MM.1S (cell line): ENCODE data around the gene CASTOR1.

Experiments used
- DNase-seq: peaks from one replicate; pipeline ENCODE4 v3.0.0-alpha.2; 2015
- H2AFZ ChIP-seq: fragments of 300-600 bp; sonication (generic); 2 replicates; pipeline ENCODE4 v1.6.0; 2016; ENCODE audit warnings: antibody characterized with exemption, low read length
- H3F3A ChIP-seq: fragments of 300-600 bp; sonication (generic); 2 replicates; pipeline ENCODE4 v1.6.1; 2016; ENCODE audit warnings: mild to moderate bottlenecking, antibody characterized with exemption, low read length, moderate library complexity, mixed read lengths; ENCODE audit not compliant: insufficient read depth
- H3K27ac ChIP-seq: fragments of 300-600 bp; sonication (generic); 2 replicates; pipeline ENCODE4 v1.5.1; 2016; ENCODE audit warnings: mild to moderate bottlenecking, low read length
- H3K27me3 ChIP-seq: fragments of 300-600 bp; sonication (generic); replicated peaks from 2 replicates; pipeline ENCODE4 v1.6.0; 2016; ENCODE audit warnings: low read length; ENCODE audit not compliant: insufficient read depth
- H3K36me3 ChIP-seq: fragments of 300-600 bp; sonication (generic); replicated peaks from 2 replicates; pipeline ENCODE4 v1.6.1; 2016; ENCODE audit warnings: mild to moderate bottlenecking, low read length, mixed read lengths; ENCODE audit not compliant: insufficient read depth
- H3K4me1 ChIP-seq: fragments of 300-600 bp; sonication (generic); 2 replicates; pipeline ENCODE4 v1.6.1; 2016; ENCODE audit warnings: low read length, mixed read lengths
- H3K4me2 ChIP-seq: fragments of 300-600 bp; sonication (generic); 2 replicates; pipeline ENCODE4 v1.6.0; 2016; ENCODE audit warnings: low read depth, low read length
- H3K4me3 ChIP-seq: fragments of 300-600 bp; sonication (generic); 2 replicates; pipeline ENCODE4 v1.5.1; 2016; ENCODE audit warnings: low read length, mixed read lengths
- H3K79me2 ChIP-seq: fragments of 300-600 bp; sonication (generic); 2 replicates; pipeline ENCODE4 v1.6.1; 2016; ENCODE audit warnings: mixed run types, low read length, mixed read lengths
- H3K9ac ChIP-seq: fragments of 300-600 bp; sonication (generic); 2 replicates; pipeline ENCODE4 v1.6.1; 2016; ENCODE audit warnings: low read length, mixed read lengths
- H3K9me2 ChIP-seq: fragments of 300-600 bp; sonication (generic); replicated peaks from 2 replicates; pipeline ENCODE4 v1.6.1; 2016; ENCODE audit warnings: mild to moderate bottlenecking, low read length, mixed read lengths; ENCODE audit not compliant: insufficient read depth
- H3K9me3 ChIP-seq: fragments of 300-600 bp; sonication (generic); replicated peaks from 2 replicates; pipeline ENCODE4 v1.6.1; 2016; ENCODE audit warnings: mild to moderate bottlenecking, low read length, mixed read lengths; ENCODE audit not compliant: insufficient read depth
- H4K20me1 ChIP-seq: fragments of 300-600 bp; sonication (generic); 2 replicates; pipeline ENCODE4 v1.6.1; 2016; ENCODE audit warnings: mild to moderate bottlenecking, low read length, moderate library complexity, mixed read lengths; ENCODE audit not compliant: insufficient read depth
- EZH2 ChIP-seq: fragments of 300-600 bp; sonication (generic); optimal IDR thresholded peaks from 2 replicates; pipeline ENCODE3; 2017; ENCODE audit warnings: low read depth, mild to moderate bottlenecking, antibody characterized with exemption, low read length, mixed read lengths
- EZH2phosphoT487 ChIP-seq: fragments of 300-600 bp; sonication (generic); IDR thresholded peaks from 2 replicates; pipeline ENCODE4 v1.6.1; 2018; ENCODE audit warnings: antibody characterized with exemption, low read length
- TF ChIP-seq, protein P1 (sequence below): fragments of 300-600 bp; sonication (generic); IDR thresholded peaks from 2 replicates; pipeline ENCODE4 v1.5.1; 2016; ENCODE audit warnings: antibody characterized with exemption, low read length, mixed read lengths

CASTOR1 gene

DNA sequence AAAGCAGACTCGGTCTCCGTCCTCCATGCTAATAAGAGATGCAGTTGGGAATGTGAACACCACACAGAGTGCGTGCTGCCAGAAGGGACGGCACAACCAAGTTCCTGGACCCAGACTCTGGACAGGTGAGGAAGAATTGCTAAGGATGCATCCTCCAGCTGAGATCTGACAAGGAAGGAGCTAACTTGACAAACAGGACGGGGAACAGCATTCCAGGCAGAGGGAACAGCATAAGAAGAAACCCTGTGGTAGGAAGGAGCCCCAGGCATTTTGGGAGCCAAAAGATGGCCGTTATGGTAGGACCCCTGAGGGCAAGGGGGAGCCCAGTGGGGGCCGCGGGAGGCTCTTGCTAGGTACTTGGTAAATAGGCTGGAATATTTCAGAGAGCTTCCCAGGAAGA is 28.6 kb downstream of the CASTOR1 start:
- no peak overlapping the region for H2AFZ ChIP-seq

DNA sequence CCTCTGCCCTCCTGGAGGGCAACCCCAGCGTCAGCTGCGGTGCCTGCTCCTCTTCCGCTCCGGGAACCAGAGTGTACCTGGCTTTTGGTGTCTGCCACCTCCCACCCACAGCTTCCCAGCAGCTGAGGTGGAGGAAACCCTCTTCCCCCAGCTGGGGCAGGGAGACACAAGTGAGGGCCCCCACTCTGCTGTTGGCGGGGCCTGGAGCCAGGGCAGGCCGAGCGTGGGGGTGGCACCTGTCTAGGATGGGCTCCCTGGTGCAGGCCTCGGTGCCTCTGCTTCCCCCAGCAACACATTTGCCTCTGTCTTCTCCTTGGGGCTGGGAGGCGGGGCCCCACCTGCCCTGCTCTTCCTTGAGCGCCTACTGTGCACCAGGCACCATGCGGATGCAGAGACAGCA is 29.0 kb downstream of the CASTOR1 start:
- peaks cover 5% of the 10 kb centered on the region for H3K4me1 ChIP-seq

More for the DNA sequence above, 28.6 kb downstream of the CASTOR1 start:
- H3K4me3 ChIP-seq: no peak overlapping the region
- H3K27me3 ChIP-seq: peaks cover 75% of the 10 kb centered on the region
- H3K9me2 ChIP-seq: no peaks in the 10 kb centered on the region
- TF ChIP-seq EZH2phosphoT487 (no peak), EZH2 (no peak)
- TF ChIP-seq, protein P1, sequence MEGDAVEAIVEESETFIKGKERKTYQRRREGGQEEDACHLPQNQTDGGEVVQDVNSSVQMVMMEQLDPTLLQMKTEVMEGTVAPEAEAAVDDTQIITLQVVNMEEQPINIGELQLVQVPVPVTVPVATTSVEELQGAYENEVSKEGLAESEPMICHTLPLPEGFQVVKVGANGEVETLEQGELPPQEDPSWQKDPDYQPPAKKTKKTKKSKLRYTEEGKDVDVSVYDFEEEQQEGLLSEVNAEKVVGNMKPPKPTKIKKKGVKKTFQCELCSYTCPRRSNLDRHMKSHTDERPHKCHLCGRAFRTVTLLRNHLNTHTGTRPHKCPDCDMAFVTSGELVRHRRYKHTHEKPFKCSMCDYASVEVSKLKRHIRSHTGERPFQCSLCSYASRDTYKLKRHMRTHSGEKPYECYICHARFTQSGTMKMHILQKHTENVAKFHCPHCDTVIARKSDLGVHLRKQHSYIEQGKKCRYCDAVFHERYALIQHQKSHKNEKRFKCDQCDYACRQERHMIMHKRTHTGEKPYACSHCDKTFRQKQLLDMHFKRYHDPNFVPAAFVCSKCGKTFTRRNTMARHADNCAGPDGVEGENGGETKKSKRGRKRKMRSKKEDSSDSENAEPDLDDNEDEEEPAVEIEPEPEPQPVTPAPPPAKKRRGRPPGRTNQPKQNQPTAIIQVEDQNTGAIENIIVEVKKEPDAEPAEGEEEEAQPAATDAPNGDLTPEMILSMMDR: no peak
- no peaks in the 10 kb centered on the region for H3F3A ChIP-seq
- no peaks in the 10 kb centered on the region for H3K9me3 ChIP-seq
- no peaks in the 10 kb centered on the region for H3K36me3 ChIP-seq
- no peaks in the 10 kb centered on the region for H4K20me1 ChIP-seq
- no peak overlapping the region for H3K27ac ChIP-seq
- peaks cover 5% of the 10 kb centered on the region for H3K4me1 ChIP-seq
- H3K9ac ChIP-seq: no peak overlapping the region
- no peak for DNase-seq
- no peak overlapping the region for H3K4me2 ChIP-seq
- H3K79me2 ChIP-seq: no peaks in the 10 kb centered on the region

DNA sequence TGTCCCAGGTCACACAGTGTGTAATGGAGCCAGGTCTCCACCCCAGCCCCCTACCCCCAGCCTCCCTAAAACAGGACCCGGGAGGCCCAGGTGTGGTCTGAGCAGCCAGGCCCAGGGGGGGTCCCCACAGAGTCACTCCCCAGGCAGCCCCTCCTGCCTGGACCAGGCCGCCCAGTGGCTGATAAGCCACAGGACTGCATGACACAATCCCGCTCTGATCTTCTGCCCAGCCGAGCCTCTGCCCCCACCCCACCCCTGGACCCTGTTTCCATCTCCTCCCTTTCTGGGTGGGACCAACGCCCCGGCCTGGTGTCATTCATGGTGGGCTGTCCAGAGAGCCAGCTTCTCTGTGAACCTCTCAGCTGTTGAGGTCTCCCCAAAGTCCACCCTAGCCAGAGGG is 35.0 kb downstream of the CASTOR1 start:
- Histone ChIP-seq H3K9me3 (no peaks in the 10 kb centered on the region), H3K79me2 (no peaks in the 10 kb centered on the region), H3K4me3 (no peak overlapping the region), H3K9me2 (no peaks in the 10 kb centered on the region), H3K9ac (no peak overlapping the region), H3K4me2 (no peak overlapping the region), H3K27me3 (peaks cover 58% of the 10 kb centered on the region), H3K4me1 (no peaks in the 10 kb centered on the region), H3F3A (no peaks in the 10 kb centered on the region), H3K36me3 (no peaks in the 10 kb centered on the region), H3K27ac (no peak overlapping the region), H4K20me1 (no peaks in the 10 kb centered on the region), H2AFZ (no peak overlapping the region)
- no peak for DNase-seq
- TF ChIP-seq EZH2phosphoT487 (no peak), EZH2 (no peak)
- TF ChIP-seq, protein P1: no peak

More for the DNA sequence above, 29.0 kb downstream of the CASTOR1 start:
- H2AFZ ChIP-seq: no peak overlapping the region
- no peaks in the 10 kb centered on the region for H3K36me3 ChIP-seq
- peaks cover 71% of the 10 kb centered on the region for H3K27me3 ChIP-seq
- H3K9me2 ChIP-seq: no peaks in the 10 kb centered on the region
- H3K79me2 ChIP-seq: no peaks in the 10 kb centered on the region
- no peaks in the 10 kb centered on the region for H3K9me3 ChIP-seq
- no peaks in the 10 kb centered on the region for H3F3A ChIP-seq
- no peak overlapping the region for H3K27ac ChIP-seq
- DNase-seq: no peak
- no peaks in the 10 kb centered on the region for H4K20me1 ChIP-seq
- H3K4me3 ChIP-seq: no peak overlapping the region
- no peak overlapping the region for H3K9ac ChIP-seq
- TF ChIP-seq EZH2phosphoT487: no peak
- no peak overlapping the region for H3K4me2 ChIP-seq

DNA sequence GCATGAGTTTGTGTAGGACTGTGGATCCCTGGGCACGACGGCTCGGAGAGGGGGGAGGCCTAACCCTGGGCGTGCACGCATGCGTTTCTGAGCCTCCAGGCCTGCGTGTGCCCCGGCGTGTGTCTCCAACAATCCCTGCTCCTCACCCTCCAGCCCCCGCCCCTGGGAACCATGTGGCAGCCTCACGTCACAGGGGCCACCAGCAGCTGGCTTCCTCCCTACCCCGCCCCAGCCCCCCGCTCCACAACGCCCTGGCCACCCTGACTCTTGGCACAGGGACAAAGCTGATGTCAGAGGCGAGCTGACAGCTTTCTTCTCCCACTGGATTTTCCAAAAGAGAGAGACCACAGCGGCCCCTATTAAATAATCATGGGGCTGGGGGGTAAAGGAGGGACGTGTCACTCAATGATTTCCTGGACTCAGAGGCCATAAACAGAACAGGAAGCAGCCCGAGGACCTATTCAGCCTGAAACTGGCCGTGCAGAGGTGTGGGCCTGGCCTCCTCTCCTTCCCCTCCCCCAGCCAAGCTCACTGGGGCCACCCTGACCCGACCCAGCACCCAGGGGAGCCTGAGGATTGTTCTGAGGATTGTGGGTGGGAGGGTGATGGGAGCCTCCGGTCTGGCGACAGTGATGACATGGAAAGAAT is 36.0 kb downstream of the CASTOR1 start:
- Histone ChIP-seq H2AFZ (no peak overlapping the region), H3K4me2 (no peak overlapping the region), H3K9me2 (no peaks in the 10 kb centered on the region), H3K79me2 (no peaks in the 10 kb centered on the region), H3K27ac (no peak overlapping the region), H4K20me1 (no peaks in the 10 kb centered on the region), H3K36me3 (no peaks in the 10 kb centered on the region), H3F3A (no peaks in the 10 kb centered on the region), H3K4me1 (no peaks in the 10 kb centered on the region), H3K9ac (no peak overlapping the region), H3K9me3 (no peaks in the 10 kb centered on the region), H3K27me3 (peaks cover 58% of the 10 kb centered on the region), H3K4me3 (no peak overlapping the region)
- no peak for DNase-seq
- TF ChIP-seq, protein P1: no peak
- no peak for TF ChIP-seq EZH2phosphoT487
- TF ChIP-seq EZH2: no peak
